ENCODE measurements around the gene MED15.

MED15 gene

DNA sequence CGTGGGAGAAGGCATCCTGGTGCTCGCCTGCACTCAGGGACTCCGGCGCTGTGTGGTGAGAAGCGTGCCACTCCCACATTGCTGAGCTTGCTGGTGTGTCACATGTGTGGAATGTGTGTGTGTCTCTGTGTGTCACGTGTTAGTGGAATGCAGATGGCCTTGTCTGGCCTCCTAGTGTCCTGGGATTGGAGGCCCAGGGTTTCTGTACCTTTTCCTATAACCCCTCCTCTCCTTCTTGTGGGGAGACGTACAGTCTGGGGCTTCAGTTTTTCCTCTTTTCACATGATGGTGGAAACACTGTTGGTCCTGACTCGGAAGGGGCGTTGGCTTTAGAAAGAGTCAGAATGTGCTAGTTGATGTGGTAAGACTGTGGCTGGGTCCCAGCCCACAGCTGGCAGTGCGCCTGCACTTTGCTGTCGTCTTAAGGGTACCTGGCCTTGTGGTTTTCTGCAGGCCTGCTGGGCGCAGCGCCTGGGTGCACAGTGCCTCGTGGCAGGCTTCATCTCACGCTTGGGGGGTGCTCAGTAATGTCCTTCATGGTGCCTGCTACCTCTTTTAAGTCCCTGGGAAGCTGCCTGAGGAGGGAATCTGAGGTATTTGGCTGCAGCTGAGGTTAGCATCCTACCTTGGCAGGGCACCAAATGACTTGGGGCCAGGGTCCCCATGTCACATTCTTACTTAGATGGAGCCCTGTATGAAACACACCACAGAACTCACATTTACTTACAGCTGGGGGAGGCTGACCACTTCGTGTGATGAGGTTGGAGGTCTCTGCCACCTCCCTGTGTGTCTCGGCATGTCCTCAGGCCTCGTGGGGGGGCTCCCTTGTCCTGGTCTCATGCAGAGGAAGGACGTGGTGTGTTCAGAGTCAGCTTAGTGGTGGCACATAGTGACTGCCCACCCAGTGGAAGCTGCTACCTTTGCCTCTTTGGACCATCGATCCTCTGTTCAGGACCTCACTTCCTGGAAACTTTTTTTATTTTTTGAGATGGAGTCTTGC lies 61.9 kb downstream of the MED15 start:
- peak; percentile 14 to 63 for DNase-seq (ENCODE audit: low read depth in 1 of 2, low spot score in 1 of 2)

DNA sequence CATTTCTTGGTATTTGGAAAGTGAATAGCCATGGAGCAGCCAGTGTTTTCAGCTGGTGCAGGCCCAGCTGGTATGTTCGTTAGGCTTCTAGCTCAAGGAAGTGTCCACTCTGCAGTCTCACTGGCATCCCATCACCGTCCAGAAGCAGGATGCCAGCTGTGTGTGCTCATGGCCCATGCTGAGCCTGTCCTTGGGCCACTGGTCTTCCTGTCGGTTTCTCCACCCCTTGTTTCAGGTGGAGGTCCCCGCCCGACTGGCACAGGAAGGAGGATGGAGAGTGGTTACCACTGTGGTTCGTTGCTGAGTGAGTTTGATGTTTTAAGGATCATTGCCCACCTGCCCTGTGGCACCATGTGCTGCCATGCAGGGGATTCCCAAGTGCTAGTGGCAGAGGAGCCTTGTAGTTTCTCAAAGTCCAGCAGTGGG lies 63.7 kb downstream of the MED15 start:
- DNase-seq (ENCODE audit: low read depth in 1 of 2, low spot score in 1 of 2): no peak

DNA sequence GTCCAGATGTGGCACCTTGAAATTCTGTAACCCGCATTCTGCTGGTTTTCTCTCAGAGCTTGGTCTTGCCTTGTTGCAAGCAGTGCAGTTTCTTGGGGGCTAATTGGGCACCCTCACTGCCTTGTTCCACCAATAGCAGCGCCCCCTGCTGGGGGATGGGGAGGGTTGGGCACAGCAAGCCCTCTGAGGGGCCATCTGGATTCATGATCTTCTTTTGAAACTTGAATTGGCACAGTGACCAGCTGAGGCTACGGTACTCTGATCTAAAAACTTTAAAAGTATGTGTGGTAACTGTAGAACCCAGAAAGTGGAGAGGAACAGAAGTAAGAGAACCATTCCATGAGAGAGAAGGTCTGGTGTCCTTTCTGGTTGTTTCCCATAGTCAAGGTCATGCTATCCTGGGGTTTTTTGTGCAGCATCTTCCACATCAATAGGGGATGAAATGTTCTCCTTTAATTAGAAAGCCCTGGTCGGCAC lies 64.2 kb downstream of the MED15 start:
- peak; percentile 34 to 49 for DNase-seq (ENCODE audit: low read depth in 1 of 2, low spot score in 1 of 2)

DNA sequence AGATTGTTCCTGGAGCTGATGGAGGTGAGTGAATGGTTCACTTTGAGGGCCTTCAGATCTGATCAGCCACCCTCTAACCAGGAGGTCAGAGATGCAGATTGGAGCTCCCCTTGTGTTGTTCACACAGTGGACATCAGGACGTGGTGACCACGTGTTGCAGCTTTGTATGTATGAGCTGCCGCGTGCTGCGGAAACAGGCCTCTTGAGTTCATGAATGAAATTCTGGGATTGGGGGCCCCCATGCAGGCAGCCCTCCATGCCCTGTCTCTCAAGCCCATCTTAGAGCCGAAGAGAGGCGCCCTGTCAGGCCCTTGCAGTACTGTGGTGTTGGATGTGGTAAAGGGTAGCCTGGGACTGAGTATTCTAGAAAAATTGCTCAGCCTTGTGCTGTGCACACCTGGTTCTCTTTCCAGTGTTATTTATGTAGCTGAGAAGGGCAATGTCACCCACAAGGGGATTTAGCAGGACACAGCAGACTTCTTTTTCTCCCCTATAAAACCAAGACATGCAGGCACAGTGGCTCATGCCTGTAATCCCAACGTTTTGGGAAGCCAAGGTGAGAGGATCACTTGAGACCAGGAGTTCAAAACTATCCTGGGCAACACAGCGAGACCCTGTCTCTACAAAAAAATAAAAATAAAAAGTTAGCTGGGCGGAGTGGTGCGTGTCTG lies 64.9 kb downstream of the MED15 start:
- no peak for DNase-seq (ENCODE audit: low read depth in 1 of 2, low spot score in 1 of 2)

DNA sequence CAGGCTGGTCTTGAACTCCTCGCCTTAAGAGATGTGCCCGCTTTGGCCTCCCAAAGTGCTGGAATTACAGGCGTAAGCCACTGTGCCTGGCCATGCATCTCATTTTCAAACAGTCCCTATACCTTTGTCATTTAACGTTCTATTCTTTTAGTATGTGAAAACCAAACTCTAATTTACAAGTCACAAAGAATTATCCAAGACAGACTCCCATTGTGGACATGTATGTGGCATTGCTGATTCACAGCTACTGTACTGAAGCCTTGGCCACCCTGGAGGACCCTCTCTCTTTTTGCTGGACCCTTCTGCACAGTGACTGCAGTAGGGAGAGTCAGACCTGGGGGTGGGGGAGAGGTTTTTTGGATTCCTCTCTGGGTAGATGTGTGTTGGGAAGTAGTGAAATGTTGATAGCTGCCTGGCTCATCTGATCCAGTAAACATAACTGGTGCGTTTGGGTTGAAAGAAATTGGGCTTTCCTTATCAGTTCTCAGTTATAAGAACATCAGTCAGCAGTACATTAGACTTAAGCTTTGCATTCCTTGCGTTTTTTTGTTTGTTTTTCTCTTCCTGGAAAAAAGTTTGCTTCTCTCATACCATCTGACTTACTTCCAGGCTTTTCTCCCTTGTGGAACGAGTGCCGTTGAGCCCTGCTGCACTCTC lies 65.9 kb downstream of the MED15 start:
- no peak for DNase-seq (ENCODE audit: low read depth in 1 of 2, low spot score in 1 of 2)

DNA sequence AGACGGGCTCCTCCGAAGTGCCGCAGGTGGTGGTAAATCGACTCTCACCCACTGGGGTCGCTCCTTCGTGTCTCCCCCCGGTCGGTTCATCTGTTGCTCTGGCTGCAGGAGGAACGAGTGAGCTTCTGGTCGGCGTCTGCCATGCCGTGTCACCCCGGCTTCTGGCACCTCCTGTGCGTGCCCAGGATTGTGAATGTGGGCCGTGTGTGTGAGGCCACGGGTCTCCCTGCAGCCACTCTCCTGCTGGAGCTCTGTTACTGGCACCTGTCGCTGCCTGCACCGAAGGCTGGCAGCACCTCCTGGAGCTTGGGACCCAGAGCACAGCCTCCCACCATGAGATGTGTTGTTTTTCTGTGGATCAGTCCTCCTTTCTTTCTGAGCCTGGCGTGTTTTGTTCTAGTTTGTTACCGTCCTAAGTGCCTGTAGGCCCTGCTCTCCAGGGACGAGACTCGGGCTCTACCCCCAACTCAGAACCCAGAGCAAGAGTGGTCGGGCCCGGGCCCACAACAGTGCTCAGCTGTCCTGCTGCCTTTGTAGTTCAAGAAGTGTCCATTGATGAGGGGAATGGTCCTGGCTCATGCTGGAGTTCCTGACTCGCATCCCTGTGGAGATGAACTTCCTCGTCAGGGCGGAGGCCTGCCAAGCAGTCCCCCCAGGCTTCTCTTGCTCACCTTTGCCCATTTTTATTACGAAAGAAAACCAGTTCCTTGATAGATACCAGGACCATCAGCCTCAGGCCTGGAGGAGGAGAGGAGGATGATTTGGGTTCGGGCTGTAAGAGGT lies 66.6 kb downstream of the MED15 start:
- DNase-seq (ENCODE audit: low read depth in 1 of 2, low spot score in 1 of 2): no peak

DNA sequence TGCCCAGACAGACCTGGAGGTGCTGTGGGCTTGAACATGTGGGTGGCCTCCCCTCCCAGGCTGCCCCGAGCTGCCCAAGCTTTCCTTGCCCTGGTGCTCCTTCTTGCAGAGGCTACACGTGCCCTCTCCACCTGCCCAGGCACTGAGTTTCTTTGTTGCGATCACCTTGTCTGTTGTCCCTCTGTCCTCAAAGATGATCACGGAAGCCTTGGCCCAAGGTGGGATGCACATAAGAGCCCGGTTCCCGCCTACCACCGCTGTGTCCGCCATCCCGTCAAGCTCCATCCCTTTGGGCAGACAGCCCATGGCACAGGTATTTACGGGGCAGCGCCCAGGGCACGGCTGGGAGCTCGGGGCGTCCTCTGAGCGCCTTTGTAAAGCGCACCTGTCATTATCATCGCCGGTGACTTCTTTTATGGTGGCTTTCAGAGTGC lies 67.5 kb downstream of the MED15 start:
- no peak for DNase-seq (ENCODE audit: low read depth in 1 of 2, low spot score in 1 of 2)

DNA sequence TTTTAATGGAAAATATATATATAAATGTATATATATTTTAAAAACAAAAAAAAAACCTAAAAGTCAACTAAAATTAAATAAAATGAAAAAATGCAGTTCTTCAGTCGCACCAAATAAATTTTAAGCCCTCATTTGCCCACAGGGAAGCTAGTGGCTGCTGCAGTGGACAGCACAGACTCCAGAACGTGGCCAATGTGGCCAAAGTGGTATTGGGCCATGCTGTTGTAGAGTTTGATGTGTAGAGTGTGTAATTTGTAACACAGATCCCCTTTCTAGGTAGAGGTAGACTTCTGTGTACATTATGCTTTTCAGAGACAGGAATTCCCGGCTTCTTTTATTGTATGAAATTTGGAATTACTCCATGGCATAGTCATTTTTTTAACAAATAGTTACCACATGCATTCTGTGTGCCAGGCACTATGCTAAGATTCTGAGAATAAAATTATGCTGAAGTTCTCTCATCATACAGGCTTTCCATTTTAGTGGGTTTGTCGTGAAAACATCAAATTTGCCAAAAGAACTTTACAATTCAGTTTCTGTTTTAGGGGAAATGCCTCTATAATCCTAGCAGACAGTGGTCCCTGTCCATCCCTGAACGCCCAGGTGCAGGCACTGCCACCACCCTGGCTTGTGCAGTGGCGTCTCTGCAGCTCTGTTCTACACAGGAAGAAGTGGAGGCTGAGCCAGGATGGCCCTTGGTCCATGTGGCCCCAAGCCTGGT lies 68.5 kb downstream of the MED15 start:
- DNase-seq (ENCODE audit: low read depth in 1 of 2, low spot score in 1 of 2): no peak

DNA sequence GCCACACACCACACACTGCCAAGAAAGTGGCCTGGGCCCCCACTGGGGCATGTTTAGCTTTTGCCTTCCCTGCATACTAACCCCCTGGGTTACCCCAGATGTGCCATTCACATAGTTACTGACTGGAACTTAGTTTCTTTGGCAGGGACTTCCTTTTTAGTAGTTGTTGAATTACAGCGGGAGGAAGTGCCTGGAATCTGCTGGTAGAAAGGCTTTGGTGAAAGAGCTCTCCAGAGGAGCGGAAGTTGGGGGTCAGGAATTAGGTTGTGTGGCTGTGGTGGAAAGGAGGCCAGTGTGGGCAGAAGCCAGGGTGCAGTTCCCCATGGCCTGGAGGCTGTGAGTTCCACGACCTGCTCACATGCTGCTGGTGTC lies 69.0 kb downstream of the MED15 start:
- no peak for DNase-seq (ENCODE audit: low read depth in 1 of 2, low spot score in 1 of 2)

DNA sequence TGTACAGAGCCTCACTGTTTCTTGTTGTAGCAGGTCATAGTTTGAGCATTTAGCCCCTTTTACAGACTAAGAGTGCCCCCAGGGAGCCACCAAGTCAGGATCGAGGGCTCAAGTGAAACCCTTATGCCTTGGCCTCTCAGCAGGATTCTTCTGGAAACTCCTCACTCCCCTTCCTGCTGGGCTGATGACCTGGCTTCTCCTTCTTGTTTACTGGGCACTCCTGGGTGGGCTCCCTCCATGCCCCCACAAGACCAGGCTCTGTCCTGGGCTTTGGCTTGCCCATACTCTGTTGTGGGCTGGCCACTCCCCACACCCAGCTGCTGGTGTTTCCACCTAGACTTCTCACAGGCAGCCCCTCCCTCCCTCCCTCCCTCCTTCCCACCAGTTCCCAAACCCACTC lies 69.6 kb downstream of the MED15 start:
- no peak for DNase-seq (ENCODE audit: low read depth in 1 of 2, low spot score in 1 of 2)

DNA sequence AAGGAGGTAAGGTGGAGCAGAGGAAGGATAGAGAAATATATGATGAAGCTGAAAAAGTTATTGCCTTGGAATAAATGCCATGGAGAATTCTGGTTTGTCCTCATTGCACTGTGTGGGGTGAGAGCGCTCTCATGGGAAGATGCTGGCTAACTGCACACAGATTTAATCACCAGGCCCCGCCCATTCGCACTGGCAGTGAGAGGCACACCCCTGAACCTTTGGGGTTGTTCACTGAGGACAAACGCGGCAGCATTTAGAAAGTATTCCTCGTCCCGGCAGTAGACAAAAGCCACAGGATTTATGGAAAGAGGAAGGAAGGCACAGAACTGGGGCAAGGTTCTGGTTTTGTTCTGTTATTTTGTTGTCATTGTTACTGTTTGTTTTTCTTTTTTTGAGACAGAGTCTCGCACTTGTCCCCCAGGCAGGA lies 70.2 kb downstream of the MED15 start:
- DNase-seq (ENCODE audit: low read depth in 1 of 2, low spot score in 1 of 2): no peak

DNA sequence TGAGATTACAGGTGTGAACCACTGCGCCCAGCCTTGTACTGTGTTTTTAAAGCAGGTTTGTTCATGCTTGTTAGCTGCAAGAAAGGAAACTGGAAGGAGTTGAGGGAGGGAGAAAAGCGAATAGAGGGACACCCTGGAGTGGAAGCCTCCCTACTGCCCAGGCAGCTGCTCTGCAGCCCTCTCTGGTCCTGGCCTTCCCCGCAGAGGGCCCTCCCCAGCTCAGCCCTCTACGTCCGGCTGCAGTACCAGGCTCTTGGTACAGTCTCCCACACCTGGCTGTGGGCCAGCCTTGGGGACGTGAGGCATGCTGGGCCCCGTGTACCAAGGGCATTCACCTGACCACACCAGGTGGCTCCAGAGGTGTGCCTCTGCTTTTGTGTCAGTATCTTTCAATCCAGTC lies 70.8 kb downstream of the MED15 start:
- DNase-seq (ENCODE audit: low read depth in 1 of 2, low spot score in 1 of 2): no peak

DNA sequence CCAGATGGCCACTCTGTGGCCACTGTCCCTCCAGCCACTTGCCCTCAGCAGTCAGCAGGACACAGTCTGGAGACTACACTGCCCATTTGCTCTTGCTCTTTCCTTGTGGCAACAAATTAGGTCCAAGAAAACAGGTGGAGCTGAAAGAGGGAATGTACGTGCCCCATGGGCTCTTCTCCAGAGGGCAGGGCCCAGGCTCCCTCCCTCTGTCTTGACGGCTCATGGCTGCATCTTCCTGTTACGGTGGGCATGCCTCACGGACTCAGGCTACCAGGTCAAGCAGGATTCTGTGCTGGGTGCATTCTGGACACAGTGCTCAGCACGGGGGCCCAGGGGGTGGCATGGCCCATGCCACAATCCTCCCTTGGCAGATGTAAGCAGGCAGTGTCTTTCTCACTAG lies 71.3 kb downstream of the MED15 start:
- no peak for DNase-seq (ENCODE audit: low read depth in 1 of 2, low spot score in 1 of 2)

DNA sequence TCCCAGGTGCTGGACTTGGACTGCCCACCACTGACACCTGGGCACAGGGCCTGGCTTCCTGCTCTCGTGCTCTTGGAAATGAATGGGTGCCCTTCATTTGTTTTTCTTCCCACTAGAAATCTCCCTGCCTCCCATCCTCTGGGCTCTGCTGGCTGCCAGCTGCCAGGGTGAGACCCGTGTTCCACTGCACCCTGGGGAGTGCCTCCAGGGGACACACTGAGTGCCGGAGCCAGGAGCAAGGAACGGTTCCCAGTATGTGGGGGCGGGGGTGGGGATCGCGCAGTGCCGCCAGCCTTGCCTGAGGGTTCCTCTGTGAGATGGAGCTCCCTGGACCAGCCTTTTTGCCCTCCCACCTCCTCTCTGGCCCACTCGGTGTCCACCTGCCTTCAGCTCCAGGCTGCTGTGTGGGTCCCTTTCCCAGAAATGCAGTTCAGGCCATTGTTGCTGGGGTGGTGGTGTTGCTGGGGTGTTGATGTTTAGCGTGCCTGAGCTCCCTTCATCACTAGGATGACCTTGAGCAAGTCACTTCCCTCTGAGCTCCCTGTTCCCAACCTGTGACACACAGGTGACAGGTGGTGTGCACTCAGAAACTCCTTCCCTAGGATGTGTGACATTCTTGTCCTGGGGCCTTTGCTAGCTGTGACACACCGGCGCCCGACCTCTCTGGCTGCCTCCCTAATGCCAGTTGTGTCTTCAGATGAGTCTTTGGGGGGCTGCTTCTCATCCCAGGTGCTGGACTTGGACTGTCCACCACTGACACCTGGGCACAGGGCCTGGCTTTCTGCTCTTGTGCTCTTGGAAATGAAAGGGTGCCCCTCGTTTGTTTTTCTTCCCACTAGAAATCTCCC lies 72.1 kb downstream of the MED15 start:
- DNase-seq (ENCODE audit: low read depth in 1 of 2, low spot score in 1 of 2): no peak

DNA sequence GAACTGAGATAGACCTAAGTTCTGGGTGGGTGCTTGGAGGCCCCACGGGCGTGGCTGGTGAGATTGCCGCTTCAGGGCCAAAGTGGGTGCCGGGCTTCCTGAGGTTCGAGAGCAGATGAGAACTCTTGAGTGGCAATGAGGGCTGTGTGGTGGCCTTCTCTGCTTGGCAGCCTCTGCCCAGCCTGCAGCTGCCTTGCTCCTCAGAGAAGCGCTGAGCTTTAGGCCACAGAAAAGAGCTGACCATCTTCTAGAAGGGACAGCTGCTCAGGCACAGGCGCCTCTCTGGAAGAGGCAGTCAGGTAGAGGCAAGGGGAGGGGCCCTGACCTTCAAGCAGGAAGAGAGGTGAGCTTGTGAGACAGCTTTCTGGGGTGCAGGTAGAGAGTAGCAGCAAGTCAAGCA lies 72.8 kb downstream of the MED15 start:
- no peak for DNase-seq (ENCODE audit: low read depth in 1 of 2, low spot score in 1 of 2)

DNA sequence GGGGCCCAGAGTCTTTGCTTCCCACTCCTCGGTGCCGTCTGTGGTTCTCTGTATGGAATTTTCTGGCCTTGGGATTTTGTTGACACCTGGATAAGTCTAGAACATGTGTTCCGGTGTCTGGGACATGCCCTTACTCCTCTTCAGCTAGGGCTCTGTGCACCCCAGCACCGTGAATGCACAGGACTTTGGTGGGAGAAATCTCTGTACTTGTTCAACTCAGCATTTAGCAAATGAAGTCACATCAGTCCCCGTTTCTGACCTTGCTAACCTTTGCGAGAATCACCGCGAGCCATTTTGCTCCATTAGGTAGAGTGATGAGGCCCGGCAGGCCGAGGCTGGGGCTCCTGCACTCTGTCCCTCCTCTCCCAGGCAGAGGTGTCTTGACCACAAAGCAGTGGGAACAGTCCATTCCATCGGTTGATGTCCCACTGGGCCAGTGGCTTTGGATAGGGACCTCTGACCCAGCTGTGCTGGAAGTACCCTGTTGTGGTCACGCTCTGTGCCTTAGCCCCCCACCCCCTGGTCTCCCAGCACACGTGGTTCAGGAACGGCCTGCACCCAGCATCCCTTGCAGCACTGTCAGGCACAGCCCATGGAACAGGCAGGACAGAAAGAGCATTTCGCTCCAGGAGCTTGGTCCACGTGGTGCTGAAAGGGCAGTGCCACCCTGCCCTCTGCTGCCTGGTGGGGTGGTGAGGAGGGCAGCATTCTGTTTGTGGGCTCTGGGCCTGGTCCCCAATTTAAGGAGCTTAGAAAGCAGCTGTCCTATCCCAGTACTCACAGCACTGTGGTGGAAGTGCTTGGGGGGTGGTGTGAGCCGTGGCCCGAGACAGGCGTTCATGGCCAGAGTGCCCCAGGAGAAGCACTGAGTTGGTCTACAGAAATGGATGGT lies 73.4 kb downstream of the MED15 start:
- no peak for DNase-seq (ENCODE audit: low read depth in 1 of 2, low spot score in 1 of 2)

DNA sequence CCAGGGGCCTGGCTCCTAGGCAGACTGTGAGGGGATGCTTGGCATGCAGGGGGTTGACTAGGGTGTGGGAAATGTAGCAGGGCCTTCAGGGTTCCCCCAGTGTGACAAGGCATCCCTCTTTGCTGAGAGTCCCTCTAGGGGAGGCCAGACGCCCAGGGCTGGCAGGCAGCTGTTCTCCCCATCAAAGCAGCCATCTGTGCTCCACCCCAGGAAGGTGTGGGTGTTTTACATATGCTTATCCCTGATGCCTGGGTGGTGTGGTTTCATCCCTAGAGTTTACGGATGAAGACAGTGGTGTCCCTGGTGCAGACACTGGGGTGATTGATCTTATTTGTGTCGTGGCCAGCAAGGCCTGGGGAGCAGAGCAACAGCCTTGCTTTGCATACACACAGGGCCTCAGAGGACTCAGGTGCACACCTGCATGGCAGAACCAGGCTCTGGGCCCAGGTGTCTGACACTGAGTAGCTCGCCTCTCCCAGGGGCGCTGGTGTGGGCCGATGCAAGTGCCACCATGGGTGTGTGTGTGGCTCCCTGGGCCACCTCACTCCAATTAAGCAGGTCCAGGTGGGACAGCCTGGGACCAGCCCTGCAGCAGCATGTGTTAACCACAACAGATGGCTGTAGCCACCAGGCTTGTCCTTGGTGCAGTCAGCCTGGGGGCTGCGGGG lies 74.2 kb downstream of the MED15 start:
- DNase-seq (ENCODE audit: low read depth in 1 of 2, low spot score in 1 of 2): no peak

DNA sequence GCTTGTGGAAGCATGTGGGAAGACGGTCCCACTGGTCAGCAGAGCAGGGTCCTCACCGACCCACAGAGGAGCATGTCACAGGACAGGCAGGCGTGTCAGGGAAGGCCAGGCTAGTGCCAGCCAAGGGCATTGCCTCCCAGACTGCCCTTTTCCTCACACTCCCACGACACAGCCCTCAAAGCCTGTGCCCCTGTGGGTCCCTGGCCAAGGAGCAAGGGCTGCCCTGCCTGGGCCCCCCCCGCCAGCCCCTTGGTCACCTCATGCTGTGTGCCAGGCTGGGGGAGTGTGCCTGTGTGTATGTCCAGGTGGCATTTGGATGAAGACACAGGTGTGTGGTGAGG lies 74.7 kb downstream of the MED15 start:
- DNase-seq (ENCODE audit: low read depth in 1 of 2, low spot score in 1 of 2): no peak

All from stimulated activated CD4-positive, alpha-beta T cell treated with anti-CD3 and anti-CD28 coated beads, Interleukin-15, amount 100 ng/mL, for 1 hour (primary cell).